Spleen (tissue), 11 donors: ENCODE data around the gene ARTN. TPM values are rescaled to one million over a fixed set of nuclear protein-coding genes. Genes with fewer than 3 reads are reported as not detected.

Experiments
- DNase-seq: peaks from one replicate; pipeline ENCODE4 v3.0.0-alpha.2; 2020
- H3K27ac ChIP-seq, 8 donors: fragments of 200-600 bp; sonication (generic) in 7 of 8; 1 replicate in 4 of 8; 2 replicates in 4 of 8; pipeline versions ENCODE4 v1.5.0 to v1.8.0; 2016 to 2021; ENCODE audit warnings: inconsistent platforms in 4 of 8, mild to moderate bottlenecking in 4 of 8, moderate library complexity in 1 of 8
- H3K27me3 ChIP-seq, 7 donors: fragments of 200-600 bp; sonication (generic) in 6 of 7; replicated peaks in 1 of 7; 1 replicate in 4 of 7; 2 replicates in 3 of 7; pipeline versions ENCODE4 v1.5.0 to v1.8.0; 2016 to 2021; ENCODE audit warnings: inconsistent platforms in 3 of 7, mild to moderate bottlenecking in 1 of 7
- H3K36me3 ChIP-seq, 6 donors: fragments of 200-600 bp; sonication (generic) in 5 of 6; 1 replicate in 4 of 6; 2 replicates in 2 of 6; pipeline versions ENCODE4 v1.5.0 to v1.8.0; 2016 to 2021; ENCODE audit warnings: inconsistent platforms in 2 of 6
- H3K4me1 ChIP-seq, 6 donors: fragments of 200-600 bp; sonication (generic) in 5 of 6; 1 replicate in 3 of 6; 2 replicates in 3 of 6; pipeline versions ENCODE4 v1.5.0 to v1.8.0; 2016 to 2021; ENCODE audit warnings: inconsistent platforms in 3 of 6
- H3K4me3 ChIP-seq, 8 donors: fragments of 200-600 bp; sonication (generic) in 7 of 8; 1 replicate in 4 of 8; 2 replicates in 4 of 8; pipeline versions ENCODE4 v1.5.0 to v1.8.0; 2016 to 2021; ENCODE audit warnings: inconsistent platforms in 4 of 8, mild to moderate bottlenecking in 4 of 8, moderate library complexity in 2 of 8
- H3K9me3 ChIP-seq, 8 donors: fragments of 200-600 bp; sonication (generic) in 7 of 8; 1 replicate in 4 of 8; 2 replicates in 4 of 8; pipeline versions ENCODE4 v1.5.0 to v1.8.0; 2016 to 2021; ENCODE audit warnings: inconsistent platforms in 4 of 8
- POLR2A ChIP-seq, 3 donors: fragments of 450-650 bp; IDR thresholded peaks; one replicate each; pipeline ENCODE4 v1.5.1; 2017; ENCODE audit warnings: antibody characterized with exemption in 3 of 3, mild to moderate bottlenecking in 1 of 3
- POLR2AphosphoS5 ChIP-seq, 3 donors: sonication (generic); formaldehyde crosslinking; IDR thresholded peaks; one replicate each; pipeline ENCODE4 v1.5.1; 2017; ENCODE audit warnings: antibody characterized with exemption in 3 of 3
- WGBS, 5 donors: extraction: QIAGEN DNeasy Blood & Tissue Kit in 3 of 5; methylation state at CpG; one replicate each; pipeline versions ENCODE4 v1.1.5 to v1.1.7; 2013 to 2018; 5-methylcytosine and 5-hydroxymethylcytosine counted together
- intact Hi-C: fragments of 100-400 bp; cut with DNase I; formaldehyde crosslinking; loops from one replicate; pipeline ENCODE4 v1.15.0; 2023; ENCODE audit warnings: low total_unique reads
- polyA plus RNA-seq, 3 donors: library from polyadenylated mRNA; stranded (reverse); fragments of 200-250 nt; gene quantifications; one replicate each; pipeline ENCODE4 v1.2.1, GENCODE V29; 2013
- total RNA-seq, 7 donors: library from RNA; depleted of rRNA in 3 of 7; stranded (reverse); fragments of >200 nt in 3 of 7; fragmentation: NEBNext Ultra II Directional in 4 of 7; extraction: Animal tissue kit (Norgen Biotek cat#: 25700) in 4 of 7; gene quantifications; one replicate each; pipeline versions ENCODE4 v1.1.0 to v1.2.1, GENCODE V29; 2016 to 2021
- TF ChIP-seq, protein P1 (sequence below), 11 experiments: fragments of 200-600 bp in 7 of 11; fragments of 450-650 bp in 4 of 11; sonication (generic) in 4 of 11; IDR thresholded peaks in 8 of 11; conservative IDR thresholded peaks in 3 of 11; 1 replicate in 7 of 11; 2 replicates in 4 of 11; pipeline versions ENCODE4 v1.4.0 to v1.8.0; 2016 to 2021; ENCODE audit warnings: antibody characterized with exemption in 11 of 11, inconsistent platforms in 4 of 11, mild to moderate bottlenecking in 1 of 11
- donor health status: healthy with polysubstance abuse.
- donor health status: DM: no; HTN: no; CAD: no; lungs with moderate emphysema.
- donor health status: DM: no; HTN: no; CAD: no.
- donor health status: Bipolar disorder and iron deficiency.
- donor health status: healthy.
- donor health status: DM: no; HTN: no; CAD: no.
- donor health status: DM: yes; HTN: yes; CAD: no.

Gene ARTN
- total and polyA plus RNA-seq, 10 donors: 0.35 to 2.1 (median 0.72) TPM; not detected in 4

DNA sequence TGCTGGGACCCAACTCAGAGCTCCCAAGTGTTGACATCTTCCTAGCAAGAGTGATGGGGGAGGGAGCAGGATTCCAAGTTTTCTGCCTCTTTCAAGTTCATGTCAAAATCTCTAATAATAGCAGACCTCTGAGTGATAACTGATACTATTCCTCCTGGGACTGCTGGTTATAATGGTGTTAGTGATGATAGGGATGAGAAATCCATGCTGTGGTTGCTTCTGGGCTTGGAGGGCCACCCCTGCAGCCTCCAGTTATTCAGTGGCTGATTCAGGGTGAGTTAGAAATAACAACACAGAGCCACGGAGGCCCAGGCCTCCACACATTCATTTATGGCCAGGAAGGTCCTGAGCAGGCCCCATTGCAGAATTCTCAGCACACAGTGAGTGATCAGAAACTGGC is 40.6 kb upstream of the ARTN start:
- no peak overlapping the region for H3K4me3 ChIP-seq
- 74 to 100% (median 83%) methylated on average over 1 of the region's 1 CpG for WGBS, 5 donors
- TF ChIP-seq, protein P1, sequence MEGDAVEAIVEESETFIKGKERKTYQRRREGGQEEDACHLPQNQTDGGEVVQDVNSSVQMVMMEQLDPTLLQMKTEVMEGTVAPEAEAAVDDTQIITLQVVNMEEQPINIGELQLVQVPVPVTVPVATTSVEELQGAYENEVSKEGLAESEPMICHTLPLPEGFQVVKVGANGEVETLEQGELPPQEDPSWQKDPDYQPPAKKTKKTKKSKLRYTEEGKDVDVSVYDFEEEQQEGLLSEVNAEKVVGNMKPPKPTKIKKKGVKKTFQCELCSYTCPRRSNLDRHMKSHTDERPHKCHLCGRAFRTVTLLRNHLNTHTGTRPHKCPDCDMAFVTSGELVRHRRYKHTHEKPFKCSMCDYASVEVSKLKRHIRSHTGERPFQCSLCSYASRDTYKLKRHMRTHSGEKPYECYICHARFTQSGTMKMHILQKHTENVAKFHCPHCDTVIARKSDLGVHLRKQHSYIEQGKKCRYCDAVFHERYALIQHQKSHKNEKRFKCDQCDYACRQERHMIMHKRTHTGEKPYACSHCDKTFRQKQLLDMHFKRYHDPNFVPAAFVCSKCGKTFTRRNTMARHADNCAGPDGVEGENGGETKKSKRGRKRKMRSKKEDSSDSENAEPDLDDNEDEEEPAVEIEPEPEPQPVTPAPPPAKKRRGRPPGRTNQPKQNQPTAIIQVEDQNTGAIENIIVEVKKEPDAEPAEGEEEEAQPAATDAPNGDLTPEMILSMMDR (IDR thresholded peaks at IDR 0.05 in 8 of 11, conservative IDR thresholded peaks at IDR 0.05 in 3 of 11): no peak
- no peak for TF ChIP-seq POLR2AphosphoS5 (IDR thresholded peaks at IDR 0.05)
- TF ChIP-seq POLR2A (IDR thresholded peaks at IDR 0.05): no peak
- no peaks in the 10 kb centered on the region for H3K27me3 ChIP-seq
- H3K27ac ChIP-seq: no peak overlapping the region
- H3K36me3 ChIP-seq: peaks cover 0 to 38% (median 12%) of the 10 kb centered on the region in 6 donors
- DNase-seq: no peak
- no peaks in the 10 kb centered on the region for H3K9me3 ChIP-seq
- no peaks in the 10 kb centered on the region for H3K4me1 ChIP-seq
- intact Hi-C loops: no loop called here

DNA sequence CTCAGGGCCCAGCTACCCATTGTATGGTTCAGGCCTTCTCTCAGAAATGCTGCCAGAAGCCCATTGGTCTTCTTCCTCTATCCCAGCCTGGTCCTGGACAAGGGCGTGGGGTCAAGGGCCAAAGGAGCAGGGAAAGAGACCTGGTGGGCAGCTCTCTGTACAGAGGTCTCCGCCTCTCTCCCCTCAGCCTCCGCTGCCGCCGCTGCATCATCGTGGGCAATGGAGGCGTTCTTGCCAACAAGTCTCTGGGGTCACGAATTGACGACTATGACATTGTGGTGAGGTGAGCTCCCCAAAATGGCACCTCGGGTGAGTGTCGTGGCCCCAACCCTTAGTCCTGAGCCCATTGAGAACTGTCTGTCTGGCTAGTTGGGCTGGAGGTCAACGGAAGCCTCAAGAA is 34.6 kb upstream of the ARTN start:
- no peak for TF ChIP-seq POLR2A (IDR thresholded peaks at IDR 0.05)
- no peak for TF ChIP-seq POLR2AphosphoS5 (IDR thresholded peaks at IDR 0.05)
- TF ChIP-seq, protein P1 (IDR thresholded peaks at IDR 0.05 in 8 of 11, conservative IDR thresholded peaks at IDR 0.05 in 3 of 11): no peak
- Histone ChIP-seq H3K27me3 (no peaks in the 10 kb centered on the region), H3K9me3 (no peaks in the 10 kb centered on the region), H3K4me1 (peaks cover 0 to 15% (median 6%) of the 10 kb centered on the region in 6 donors), H3K36me3 (peaks cover 0 to 80% (median 14%) of the 10 kb centered on the region in 6 donors), H3K4me3 (no peak overlapping the region), H3K27ac (no peak overlapping the region)
- intact Hi-C loops: no loop called here
- 91 to 99% (median 97%) methylated on average over 12 of the region's 12 CpGs for WGBS, 5 donors
- DNase-seq: no peak

DNA sequence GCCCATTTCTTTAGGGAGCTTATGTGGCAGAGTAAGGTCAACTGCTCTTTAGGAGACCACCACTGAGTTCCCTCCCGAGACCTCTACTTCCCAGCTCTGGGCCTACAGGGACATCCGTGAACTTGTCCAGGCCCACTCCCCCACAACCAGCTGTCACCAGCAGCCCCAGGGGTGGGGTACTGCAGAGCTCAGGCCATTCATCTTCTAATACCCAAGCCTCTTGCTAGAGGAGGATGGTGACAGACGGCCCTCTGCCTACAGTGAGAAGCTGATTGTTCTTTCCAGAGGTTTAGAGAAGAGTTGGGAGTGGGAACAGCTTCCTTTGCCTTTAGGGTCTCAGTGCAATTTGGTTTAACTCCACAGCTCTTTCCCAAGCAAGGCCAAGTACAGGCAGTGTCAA is 33.2 kb upstream of the ARTN start:
- Histone ChIP-seq H3K4me3 (no peak overlapping the region), H3K27me3 (no peaks in the 10 kb centered on the region), H3K27ac (peak overlapping the region in 1 of 8 donors; percentile 52), H3K36me3 (peaks cover 0 to 66% (median 12%) of the 10 kb centered on the region in 6 donors), H3K9me3 (no peaks in the 10 kb centered on the region), H3K4me1 (peaks cover 0 to 15% (median 6%) of the 10 kb centered on the region in 6 donors)
- WGBS, 5 donors: 91 to 94% (median 94%) methylated on average over 3 of the region's 3 CpGs
- intact Hi-C loops: no loop called here
- TF ChIP-seq POLR2AphosphoS5 (IDR thresholded peaks at IDR 0.05): no peak
- TF ChIP-seq, protein P1 (IDR thresholded peaks at IDR 0.05 in 8 of 11, conservative IDR thresholded peaks at IDR 0.05 in 3 of 11): no peak
- TF ChIP-seq POLR2A (IDR thresholded peaks at IDR 0.05): no peak
- no peak for DNase-seq

DNA sequence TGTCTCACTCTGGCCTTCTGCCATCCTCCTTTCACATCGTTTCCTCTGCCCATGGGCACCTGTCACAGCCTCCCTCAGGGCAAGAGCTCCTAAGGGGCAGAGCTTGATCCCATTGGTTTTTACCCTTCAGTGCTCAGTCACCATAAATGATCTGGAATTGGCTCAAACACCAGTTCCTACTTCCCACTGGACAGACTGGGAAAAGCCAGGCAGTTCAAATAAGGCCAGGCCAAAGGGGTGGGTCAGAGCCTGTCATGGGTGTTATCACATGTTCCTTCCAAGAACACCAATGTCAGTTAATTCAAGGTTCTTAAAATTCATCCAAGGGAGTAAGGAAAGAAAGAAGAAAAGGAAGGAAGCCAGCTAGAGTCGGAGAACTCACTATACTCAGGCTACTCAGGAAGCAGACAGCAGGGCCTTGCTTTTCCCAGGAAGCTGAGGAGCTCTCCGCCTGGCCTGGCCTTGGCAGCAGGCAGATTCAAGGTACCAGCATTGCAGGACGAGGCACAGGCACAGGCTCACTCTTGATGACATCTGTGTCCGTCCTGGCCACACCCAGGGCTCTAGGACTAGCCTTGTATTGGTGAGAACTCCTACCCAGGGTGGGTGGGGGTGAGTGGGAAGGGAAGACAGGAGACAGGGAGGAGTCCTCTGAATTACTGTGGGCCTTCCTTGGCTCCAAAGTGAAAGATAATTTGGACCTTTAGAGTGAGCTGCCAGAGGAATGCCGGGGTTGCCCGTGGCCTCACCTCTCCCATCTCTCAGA is 32.2 kb upstream of the ARTN start:
- Histone ChIP-seq H3K4me1 (peaks cover 0 to 15% (median 6%) of the 10 kb centered on the region in 6 donors), H3K27ac (peak overlapping the region in 4 of 8 donors; percentile 20 to 52 (median 29)), H3K4me3 (no peak overlapping the region), H3K27me3 (no peaks in the 10 kb centered on the region), H3K36me3 (peaks cover 0 to 56% (median 12%) of the 10 kb centered on the region in 6 donors), H3K9me3 (no peaks in the 10 kb centered on the region)
- TF ChIP-seq, protein P1 (IDR thresholded peaks at IDR 0.05 in 8 of 11, conservative IDR thresholded peaks at IDR 0.05 in 3 of 11): no peak
- TF ChIP-seq POLR2A (IDR thresholded peaks at IDR 0.05) (no peak), POLR2AphosphoS5 (IDR thresholded peaks at IDR 0.05) (peak in 1 of 3 donors; percentile 53)
- intact Hi-C loops: no loop called here
- DNase-seq: no peak
- WGBS, 5 donors: 66 to 79% (median 69%) methylated on average over 5 to 7 of the region's 7 CpGs
